ENCODE data around the gene NFIB. TPM values are rescaled to one million over a fixed set of nuclear protein-coding genes. Genes with fewer than 3 reads are reported as not detected.

The NFIB gene
- total and polyA plus RNA-seq, 2 of the 13 experiments (the other 11 are each of a cell fraction or from before 2014, with no cell fraction given): 0.98 to 4.6 TPM

DNA sequence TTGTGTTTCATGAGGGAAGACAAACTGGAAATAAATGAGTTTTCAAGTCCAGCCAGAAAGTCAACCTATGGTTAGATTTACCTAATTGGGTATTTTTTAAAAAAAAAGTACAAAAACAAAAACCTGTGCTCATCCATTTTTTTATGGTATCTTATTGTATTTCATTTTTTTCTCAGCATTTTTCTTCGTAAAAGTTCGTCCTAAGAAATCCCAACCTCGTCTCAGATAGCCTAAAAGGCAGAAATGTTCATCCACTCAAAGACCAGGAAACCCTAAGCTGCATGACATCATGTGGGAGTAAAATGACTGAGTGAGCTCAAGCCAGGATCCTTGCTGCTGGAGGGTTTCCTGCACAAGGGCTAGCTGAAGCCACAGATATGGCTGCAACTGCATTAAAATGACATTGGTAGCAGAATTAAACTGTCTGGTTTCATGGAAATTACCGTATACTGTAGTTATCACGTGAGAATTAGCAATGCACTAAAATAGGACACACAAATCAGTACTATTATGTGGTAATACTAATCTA, 70.4 kb downstream of the NFIB start (continued):
- TF ChIP-seq, protein P1, sequence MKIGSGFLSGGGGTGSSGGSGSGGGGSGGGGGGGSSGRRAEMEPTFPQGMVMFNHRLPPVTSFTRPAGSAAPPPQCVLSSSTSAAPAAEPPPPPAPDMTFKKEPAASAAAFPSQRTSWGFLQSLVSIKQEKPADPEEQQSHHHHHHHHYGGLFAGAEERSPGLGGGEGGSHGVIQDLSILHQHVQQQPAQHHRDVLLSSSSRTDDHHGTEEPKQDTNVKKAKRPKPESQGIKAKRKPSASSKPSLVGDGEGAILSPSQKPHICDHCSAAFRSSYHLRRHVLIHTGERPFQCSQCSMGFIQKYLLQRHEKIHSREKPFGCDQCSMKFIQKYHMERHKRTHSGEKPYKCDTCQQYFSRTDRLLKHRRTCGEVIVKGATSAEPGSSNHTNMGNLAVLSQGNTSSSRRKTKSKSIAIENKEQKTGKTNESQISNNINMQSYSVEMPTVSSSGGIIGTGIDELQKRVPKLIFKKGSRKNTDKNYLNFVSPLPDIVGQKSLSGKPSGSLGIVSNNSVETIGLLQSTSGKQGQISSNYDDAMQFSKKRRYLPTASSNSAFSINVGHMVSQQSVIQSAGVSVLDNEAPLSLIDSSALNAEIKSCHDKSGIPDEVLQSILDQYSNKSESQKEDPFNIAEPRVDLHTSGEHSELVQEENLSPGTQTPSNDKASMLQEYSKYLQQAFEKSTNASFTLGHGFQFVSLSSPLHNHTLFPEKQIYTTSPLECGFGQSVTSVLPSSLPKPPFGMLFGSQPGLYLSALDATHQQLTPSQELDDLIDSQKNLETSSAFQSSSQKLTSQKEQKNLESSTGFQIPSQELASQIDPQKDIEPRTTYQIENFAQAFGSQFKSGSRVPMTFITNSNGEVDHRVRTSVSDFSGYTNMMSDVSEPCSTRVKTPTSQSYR (CRISPR knock-in tag; IDR thresholded peaks at IDR 0.05; ENCODE audit: borderline replicate concordance): no peak
- TF ChIP-seq PHB2 (IDR thresholded peaks at IDR 0.05; ENCODE audit: partially characterized antibody) (no peak), FOXJ3 (CRISPR knock-in tag; IDR thresholded peaks at IDR 0.05; ENCODE audit: borderline replicate concordance) (no peak), TFDP2 (CRISPR knock-in tag; IDR thresholded peaks at IDR 0.05) (no peak), BRF2 (CRISPR knock-in tag; IDR thresholded peaks at IDR 0.05) (no peak), HHEX (CRISPR knock-in tag; IDR thresholded peaks at IDR 0.05) (no peak), ARID5B (CRISPR knock-in tag; IDR thresholded peaks at IDR 0.05) (no peak), ZNF235 (CRISPR knock-in tag; IDR thresholded peaks at IDR 0.05; ENCODE audit: borderline replicate concordance) (no peak), MXD4 (CRISPR knock-in tag; IDR thresholded peaks at IDR 0.05) (no peak)

Data from HepG2 (cell line).